Ectodermal cell (in vitro differentiated cells): ENCODE results near the gene SYK.

Source experiments
- H3K27ac ChIP-seq: 2 replicates; pipeline ENCODE4 v1.7.0; 2013; ENCODE audit warnings: mild to moderate bottlenecking, low read depth, low read length; ENCODE audit not compliant: insufficient read depth, poor library complexity, severe bottlenecking
- H3K27me3 ChIP-seq: 2 replicates; pipeline ENCODE4 v1.7.0; 2013; ENCODE audit warnings: mild to moderate bottlenecking, low read length; ENCODE audit not compliant: insufficient read depth, control insufficient read depth, poor library complexity, severe bottlenecking
- H3K36me3 ChIP-seq: one replicate; pipeline ENCODE4 v1.7.0; 2013; ENCODE audit warnings: low read length; ENCODE audit not compliant: control insufficient read depth, insufficient read depth
- H3K4me1 ChIP-seq: one replicate; pipeline ENCODE4 v1.7.0; 2013; ENCODE audit warnings: low read length; ENCODE audit not compliant: control insufficient read depth, insufficient read depth
- H3K4me3 ChIP-seq: 2 replicates; pipeline ENCODE4 v1.7.0; 2013; ENCODE audit warnings: low read depth, low read length, control low read depth; ENCODE audit not compliant: insufficient read depth
- H3K9me3 ChIP-seq: 2 replicates; pipeline ENCODE4 v1.7.0; 2013; ENCODE audit warnings: mild to moderate bottlenecking, low read length, moderate library complexity; ENCODE audit not compliant: control insufficient read depth
- WGBS, 2 experiments: methylation state at CpG; one replicate each; pipeline ENCODE4 v1.1.7; 2013; ENCODE audit warnings: missing lambda C conversion rate in 2 of 2; 5-methylcytosine and 5-hydroxymethylcytosine counted together

SYK gene

DNA sequence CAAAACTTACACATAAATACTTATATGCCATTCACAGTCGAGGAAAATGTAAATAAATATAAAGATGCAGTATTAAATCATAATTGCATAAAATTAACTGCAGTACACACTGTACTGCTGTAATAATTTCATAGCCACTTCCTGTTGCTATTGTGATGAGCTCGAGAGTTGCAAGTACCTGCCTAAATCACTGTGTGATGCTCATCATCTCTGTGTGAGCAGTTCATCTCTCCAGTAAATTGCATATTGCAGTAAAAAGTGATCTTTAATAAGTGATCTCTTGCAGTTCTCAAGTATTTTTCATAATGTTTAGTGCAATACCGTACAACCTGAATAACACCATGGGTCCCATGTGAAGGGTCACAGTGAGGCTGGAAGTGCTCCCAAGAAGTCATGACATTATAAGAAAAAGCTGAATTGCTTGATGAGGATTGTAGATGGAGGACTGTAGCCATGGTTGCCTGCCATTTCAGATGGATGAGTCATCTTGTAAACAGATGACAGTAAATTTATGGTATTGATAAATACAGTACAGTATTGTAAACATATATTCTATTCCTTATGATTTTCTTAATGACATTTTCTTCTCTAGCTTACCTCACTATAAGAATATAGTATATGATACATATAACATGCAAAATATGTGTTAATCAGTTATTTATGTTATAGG lies 34.9 kb downstream of the SYK start:
- H3K9me3 ChIP-seq, result no peaks in the 10 kb centered on the region
- no peaks in the 10 kb centered on the region for H3K4me1 ChIP-seq
- H3K4me3 ChIP-seq, result no peak overlapping the region
- no peaks in the 10 kb centered on the region for H3K27me3 ChIP-seq
- H3K36me3 ChIP-seq, result no peaks in the 10 kb centered on the region
- no peak overlapping the region for H3K27ac ChIP-seq
- WGBS, 2 experiments, result 93 to 95% methylated on average over 2 of the region's 3 CpGs

DNA sequence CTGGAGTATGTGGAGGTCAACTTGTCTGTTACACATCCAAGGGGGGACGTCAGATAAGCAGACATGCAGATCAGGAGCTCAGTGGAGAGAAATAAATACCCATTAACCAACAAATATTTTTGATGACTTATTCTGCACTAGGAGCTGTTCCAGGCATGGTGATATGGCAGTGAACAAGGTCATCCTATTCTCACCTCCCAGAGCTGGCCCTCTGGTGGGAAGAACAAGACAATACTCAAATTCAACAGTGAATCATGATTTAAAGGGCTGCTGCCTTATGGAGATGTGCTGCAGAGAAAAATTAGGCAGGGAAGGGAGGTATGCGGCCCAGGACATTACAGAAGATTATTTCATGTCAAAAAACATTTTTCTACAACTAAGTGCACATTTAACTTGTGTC lies 36.5 kb downstream of the SYK start:
- no peak overlapping the region for H3K4me3 ChIP-seq
- no peaks in the 10 kb centered on the region for H3K9me3 ChIP-seq
- whole genome bisulfite sequencing, 2 experiments, result 83 to 88% methylated on average over 1 to 2 of the region's 2 CpGs
- no peaks in the 10 kb centered on the region for H3K4me1 ChIP-seq
- no peaks in the 10 kb centered on the region for H3K27me3 ChIP-seq
- H3K36me3 ChIP-seq, result no peaks in the 10 kb centered on the region
- no peak overlapping the region for H3K27ac ChIP-seq

DNA sequence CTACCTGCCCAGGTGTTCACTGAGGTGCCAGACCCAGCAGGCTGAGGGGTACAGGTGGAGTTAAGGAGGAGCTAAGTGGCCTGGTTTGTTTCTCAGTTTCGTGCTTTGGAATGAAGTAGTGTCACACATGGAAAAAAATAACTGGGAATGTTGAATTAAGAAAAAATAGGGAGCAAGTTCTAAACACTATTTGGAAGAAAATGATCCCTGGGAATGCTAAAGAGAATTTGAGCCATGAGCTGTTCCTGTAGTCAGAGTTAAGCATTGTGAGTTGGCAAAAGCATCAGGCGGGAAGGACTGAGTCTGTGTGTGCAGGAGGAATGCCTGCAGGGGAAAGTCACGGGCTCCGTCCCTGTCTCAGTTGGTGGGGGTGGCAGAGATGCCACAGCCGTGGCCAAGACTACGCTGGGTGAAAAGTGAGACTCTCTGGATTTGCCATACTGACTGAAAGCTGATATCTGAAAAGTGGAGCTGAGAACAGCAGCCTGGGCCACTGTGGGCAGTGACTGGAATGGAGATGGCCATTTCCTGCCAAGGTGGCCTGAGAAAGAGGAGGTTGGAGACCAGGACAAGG lies 37.0 kb downstream of the SYK start:
- Histone ChIP-seq H3K27ac (no peak overlapping the region), H3K27me3 (no peaks in the 10 kb centered on the region), H3K4me3 (no peak overlapping the region), H3K36me3 (no peaks in the 10 kb centered on the region), H3K9me3 (no peaks in the 10 kb centered on the region), H3K4me1 (no peaks in the 10 kb centered on the region)
- 93 to 94% methylated on average over 6 of the region's 6 CpGs for WGBS, 2 experiments

- no peaks in the 10 kb centered on the region for H3K4me1 ChIP-seq
- H3K27ac ChIP-seq, result no peak overlapping the region
- H3K36me3 ChIP-seq, result no peaks in the 10 kb centered on the region
- no peaks in the 10 kb centered on the region for H3K27me3 ChIP-seq
- H3K9me3 ChIP-seq, result no peaks in the 10 kb centered on the region
- 87 to 96% methylated on average over 7 of the region's 7 CpGs for WGBS, 2 experiments
- H3K4me3 ChIP-seq, result no peak overlapping the region
Measured at GRCh38 chr9:90839183-90839728, 37.6 kb downstream of the SYK start.

DNA sequence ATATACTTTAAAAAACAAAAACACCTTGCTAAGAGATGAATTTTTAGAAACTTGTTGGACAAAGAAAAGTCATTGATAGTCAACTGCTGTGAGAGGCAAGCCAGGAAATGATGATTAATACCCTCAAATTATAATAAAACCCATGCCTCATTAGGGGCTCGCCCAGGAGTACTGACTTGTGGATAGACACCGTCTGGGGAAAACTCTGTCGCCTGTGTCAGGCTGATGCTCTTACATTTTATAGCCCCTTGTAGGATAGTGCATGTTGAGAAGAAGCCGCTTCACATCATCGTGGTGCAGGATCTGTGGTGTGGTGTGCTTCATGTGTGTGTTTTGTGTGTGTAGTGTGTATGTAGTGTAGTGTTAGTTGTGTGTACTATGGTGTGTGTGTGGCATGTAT lies 39.1 kb downstream of the SYK start:
- no peaks in the 10 kb centered on the region for H3K9me3 ChIP-seq
- 96% methylated on average over 5 of the region's 5 CpGs for WGBS, 2 experiments
- no peaks in the 10 kb centered on the region for H3K27me3 ChIP-seq
- no peak overlapping the region for H3K27ac ChIP-seq
- H3K36me3 ChIP-seq, result no peaks in the 10 kb centered on the region
- no peak overlapping the region for H3K4me3 ChIP-seq
- no peaks in the 10 kb centered on the region for H3K4me1 ChIP-seq

GRCh38 chr9:90841213-90841612 lies 39.6 kb downstream of the SYK start:
- no peak overlapping the region for H3K27ac ChIP-seq
- no peaks in the 10 kb centered on the region for H3K9me3 ChIP-seq
- no peak overlapping the region for H3K4me3 ChIP-seq
- WGBS, 2 experiments, result 89 to 93% methylated on average over 5 of the region's 5 CpGs
- no peaks in the 10 kb centered on the region for H3K36me3 ChIP-seq
- H3K27me3 ChIP-seq, result no peaks in the 10 kb centered on the region
- H3K4me1 ChIP-seq, result no peaks in the 10 kb centered on the region

DNA sequence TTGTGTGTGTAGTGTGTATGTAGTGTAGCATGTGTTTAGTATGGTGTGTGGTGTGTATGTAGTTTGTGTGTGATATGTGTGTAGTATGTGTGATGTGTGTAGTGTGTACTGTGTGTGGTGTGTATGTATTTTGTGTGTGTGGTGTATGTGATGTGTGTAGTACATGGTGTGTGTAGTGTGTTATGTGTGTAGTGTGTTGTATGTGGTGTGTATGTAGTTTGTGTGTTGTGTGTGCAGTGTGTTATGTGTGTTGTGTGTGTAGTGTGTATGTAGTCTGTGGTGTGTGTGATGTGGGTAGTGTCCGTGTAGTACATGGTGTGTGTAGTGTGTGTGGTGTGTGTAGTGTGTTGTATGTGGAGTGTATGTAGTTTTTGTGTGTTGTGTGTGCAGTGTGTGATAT lies 40.0 kb downstream of the SYK start:
- Histone ChIP-seq H3K36me3 (no peaks in the 10 kb centered on the region), H3K27me3 (no peaks in the 10 kb centered on the region), H3K9me3 (no peaks in the 10 kb centered on the region), H3K4me3 (no peak overlapping the region), H3K4me1 (no peaks in the 10 kb centered on the region), H3K27ac (no peak overlapping the region)
- 89 to 92% methylated on average over 1 of the region's 1 CpG for WGBS, 2 experiments

GRCh38 chr9:90842176-90842777 lies 40.7 kb downstream of the SYK start:
- Histone ChIP-seq H3K9me3 (no peaks in the 10 kb centered on the region), H3K4me3 (no peak overlapping the region), H3K4me1 (no peaks in the 10 kb centered on the region), H3K27ac (no peak overlapping the region), H3K27me3 (no peaks in the 10 kb centered on the region), H3K36me3 (no peaks in the 10 kb centered on the region)
- 92 to 95% methylated on average over 7 of the region's 7 CpGs for WGBS, 2 experiments

DNA sequence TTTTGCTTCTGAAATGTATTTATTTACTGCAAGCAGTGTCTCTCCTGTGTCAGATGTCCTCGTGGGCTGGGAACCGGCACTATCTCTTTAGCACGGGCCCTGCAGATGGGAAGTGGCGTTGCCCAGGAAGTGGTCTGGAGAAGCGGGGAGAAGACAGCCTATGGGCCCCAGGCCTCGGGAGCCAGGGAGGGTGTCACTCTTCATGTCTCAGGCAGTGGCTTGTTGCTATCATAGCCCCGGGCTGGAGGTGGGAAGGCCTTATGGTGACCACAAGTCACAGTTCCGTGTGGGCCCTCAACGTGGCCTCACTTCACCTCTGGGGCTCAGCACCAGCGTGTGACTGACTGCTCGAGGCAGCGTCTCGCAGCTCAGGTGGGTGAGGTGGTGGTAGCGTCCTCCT lies 41.4 kb downstream of the SYK start:
- no peaks in the 10 kb centered on the region for H3K9me3 ChIP-seq
- H3K27ac ChIP-seq, result no peak overlapping the region
- H3K4me3 ChIP-seq, result no peak overlapping the region
- WGBS, 2 experiments, result 93 to 94% methylated on average over 14 of the region's 14 CpGs
- no peaks in the 10 kb centered on the region for H3K4me1 ChIP-seq
- no peaks in the 10 kb centered on the region for H3K36me3 ChIP-seq
- no peaks in the 10 kb centered on the region for H3K27me3 ChIP-seq

- Histone ChIP-seq H3K27me3 (no peaks in the 10 kb centered on the region), H3K27ac (no peak overlapping the region), H3K9me3 (no peaks in the 10 kb centered on the region), H3K4me1 (no peaks in the 10 kb centered on the region), H3K4me3 (no peak overlapping the region), H3K36me3 (no peaks in the 10 kb centered on the region)
- WGBS, 2 experiments, result 85 to 89% methylated on average over 6 of the region's 6 CpGs
Measured at GRCh38 chr9:90843525-90843924, 41.9 kb downstream of the SYK start.
